SK-N-SH treated with all-trans-retinoic acid at 6 μM for 48 hours (cell line): ENCODE measurements around the gene GAGE13.
"Not testable (repeated sequence)": the region's sequence is repeated elsewhere in the genome, so short reads cannot be mapped to it uniquely, and the experiment has no call there.

ENCODE experiments used
- ATAC-seq: fragments of 200-7000 bp; cut with Tn5 transposase; 3 replicates; pipeline ENCODE4 v1.9.1; 2020; ENCODE audit warnings: mild to moderate bottlenecking, moderate library complexity
- ARNTL ChIP-seq: fragments of 450-650 bp; formaldehyde crosslinking; IDR thresholded peaks from 2 replicates; pipeline ENCODE4 v1.5.0; 2020; ENCODE audit warnings: low read depth, mild to moderate bottlenecking, moderate library complexity, borderline replicate concordance
- BACH2 ChIP-seq: fragments of 250-450 bp; sonication (Bioruptor Pico); IDR thresholded peaks from 2 replicates; pipeline ENCODE4 v1.9.0; 2021; ENCODE audit warnings: mild to moderate bottlenecking, borderline replicate concordance
- CSDC2 ChIP-seq: fragments of 250-450 bp; sonication (Bioruptor Pico); IDR thresholded peaks from 2 replicates; pipeline ENCODE4 v1.5.0; 2020; ENCODE audit warnings: mild to moderate bottlenecking, moderate library complexity
- GLIS3 ChIP-seq: fragments of 250-450 bp; sonication (Bioruptor Pico); IDR thresholded peaks from 2 replicates; pipeline ENCODE4 v1.5.0; 2020; ENCODE audit warnings: mild to moderate bottlenecking, moderate library complexity
- ISL1 ChIP-seq: fragments of 250-450 bp; sonication (Bioruptor Pico); IDR thresholded peaks from 2 replicates; pipeline ENCODE4 v2.1.2; 2022; ENCODE audit warnings: mild to moderate bottlenecking, moderate library complexity
- OSR1 ChIP-seq: fragments of 250-450 bp; sonication (Bioruptor Pico); IDR thresholded peaks from 2 replicates; pipeline ENCODE4 v1.8.0; 2022; ENCODE audit warnings: moderate library complexity, mild to moderate bottlenecking, inconsistent platforms
- RARB ChIP-seq: fragments of 250-450 bp; sonication (Bioruptor Pico); IDR thresholded peaks from 2 replicates; pipeline ENCODE4 v1.8.0; 2021; ENCODE audit warnings: mild to moderate bottlenecking, moderate library complexity
- SNAI2 ChIP-seq: fragments of 250-450 bp; sonication (Bioruptor Pico); IDR thresholded peaks from 2 replicates; pipeline ENCODE4 v1.5.0; 2020; ENCODE audit warnings: mild to moderate bottlenecking, moderate library complexity
- TCF4 ChIP-seq: fragments of 250-450 bp; sonication (Bioruptor Pico); IDR thresholded peaks from 2 replicates; pipeline ENCODE4 v1.8.0; 2021; ENCODE audit warnings: mild to moderate bottlenecking, moderate library complexity, borderline replicate concordance
- TOX ChIP-seq: fragments of 250-450 bp; sonication (Bioruptor Pico); IDR thresholded peaks from 2 replicates; pipeline ENCODE4 v1.8.0; 2021; ENCODE audit warnings: mild to moderate bottlenecking, moderate library complexity, borderline replicate concordance
- TSHZ2 ChIP-seq: fragments of 250-450 bp; sonication (Bioruptor Pico); IDR thresholded peaks from 2 replicates; pipeline ENCODE4 v1.5.0; 2020; ENCODE audit warnings: mild to moderate bottlenecking, moderate library complexity
- ZC3H10 ChIP-seq: fragments of 250-450 bp; sonication (Bioruptor Pico); IDR thresholded peaks from 2 replicates; pipeline ENCODE4 v1.5.1; 2021; ENCODE audit warnings: mild to moderate bottlenecking, moderate library complexity
- ZFP30 ChIP-seq: fragments of 450-650 bp; formaldehyde crosslinking; IDR thresholded peaks from 2 replicates; pipeline ENCODE4 v1.5.0; 2022; ENCODE audit warnings: mild to moderate bottlenecking, moderate library complexity
- ZNF565 ChIP-seq: fragments of 450-650 bp; formaldehyde crosslinking; conservative IDR thresholded peaks from 2 replicates; pipeline ENCODE4 v1.5.0; 2020; ENCODE audit warnings: low read depth, mild to moderate bottlenecking, moderate library complexity
- TF ChIP-seq, protein P1 (sequence below): fragments of 250-450 bp; sonication (Bioruptor Pico); IDR thresholded peaks from 2 replicates; pipeline ENCODE4 v1.5.1; 2020; ENCODE audit warnings: low read depth, mild to moderate bottlenecking, moderate library complexity
- TF ChIP-seq, protein P2 (sequence below): fragments of 250-450 bp; sonication (Bioruptor Pico); IDR thresholded peaks from 2 replicates; pipeline ENCODE4 v1.8.0; 2020; ENCODE audit warnings: mild to moderate bottlenecking, moderate library complexity, borderline replicate concordance

GAGE13 gene

DNA sequence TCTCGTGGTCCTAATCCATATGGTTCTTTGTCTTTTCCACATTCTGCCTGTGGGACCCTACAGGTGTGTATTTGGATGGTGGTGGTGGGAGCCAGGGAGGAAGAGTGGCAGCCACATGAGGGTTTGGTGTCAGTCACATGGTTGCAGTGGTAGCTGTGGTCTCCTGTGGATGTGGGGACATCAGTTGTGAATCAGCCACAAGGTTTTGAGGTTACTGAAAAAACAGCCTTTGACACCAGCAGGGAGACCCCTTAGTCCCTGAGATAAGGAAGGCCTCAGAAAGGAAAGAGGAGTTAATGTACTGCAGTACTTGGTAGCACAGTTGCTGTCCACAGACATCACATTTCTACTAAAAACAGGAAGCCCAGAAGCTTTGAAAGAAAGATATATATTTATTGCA, 43.7 kb upstream of the GAGE13 start:
- TF ChIP-seq, protein P1, sequence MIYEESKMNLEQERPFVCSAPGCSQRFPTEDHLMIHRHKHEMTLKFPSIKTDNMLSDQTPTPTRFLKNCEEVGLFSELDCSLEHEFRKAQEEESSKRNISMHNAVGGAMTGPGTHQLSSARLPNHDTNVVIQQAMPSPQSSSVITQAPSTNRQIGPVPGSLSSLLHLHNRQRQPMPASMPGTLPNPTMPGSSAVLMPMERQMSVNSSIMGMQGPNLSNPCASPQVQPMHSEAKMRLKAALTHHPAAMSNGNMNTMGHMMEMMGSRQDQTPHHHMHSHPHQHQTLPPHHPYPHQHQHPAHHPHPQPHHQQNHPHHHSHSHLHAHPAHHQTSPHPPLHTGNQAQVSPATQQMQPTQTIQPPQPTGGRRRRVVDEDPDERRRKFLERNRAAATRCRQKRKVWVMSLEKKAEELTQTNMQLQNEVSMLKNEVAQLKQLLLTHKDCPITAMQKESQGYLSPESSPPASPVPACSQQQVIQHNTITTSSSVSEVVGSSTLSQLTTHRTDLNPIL (CRISPR knock-in tag), result no peak
- TF ChIP-seq BACH2 (CRISPR knock-in tag) (no peak), CSDC2 (CRISPR knock-in tag) (no peak), ISL1 (CRISPR knock-in tag) (no peak), ZFP30 (CRISPR knock-in tag) (no peak), SNAI2 (CRISPR knock-in tag) (no peak), TOX (CRISPR knock-in tag) (no peak)
- TF ChIP-seq, protein P2, sequence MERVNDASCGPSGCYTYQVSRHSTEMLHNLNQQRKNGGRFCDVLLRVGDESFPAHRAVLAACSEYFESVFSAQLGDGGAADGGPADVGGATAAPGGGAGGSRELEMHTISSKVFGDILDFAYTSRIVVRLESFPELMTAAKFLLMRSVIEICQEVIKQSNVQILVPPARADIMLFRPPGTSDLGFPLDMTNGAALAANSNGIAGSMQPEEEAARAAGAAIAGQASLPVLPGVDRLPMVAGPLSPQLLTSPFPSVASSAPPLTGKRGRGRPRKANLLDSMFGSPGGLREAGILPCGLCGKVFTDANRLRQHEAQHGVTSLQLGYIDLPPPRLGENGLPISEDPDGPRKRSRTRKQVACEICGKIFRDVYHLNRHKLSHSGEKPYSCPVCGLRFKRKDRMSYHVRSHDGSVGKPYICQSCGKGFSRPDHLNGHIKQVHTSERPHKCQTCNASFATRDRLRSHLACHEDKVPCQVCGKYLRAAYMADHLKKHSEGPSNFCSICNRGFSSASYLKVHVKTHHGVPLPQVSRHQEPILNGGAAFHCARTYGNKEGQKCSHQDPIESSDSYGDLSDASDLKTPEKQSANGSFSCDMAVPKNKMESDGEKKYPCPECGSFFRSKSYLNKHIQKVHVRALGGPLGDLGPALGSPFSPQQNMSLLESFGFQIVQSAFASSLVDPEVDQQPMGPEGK (CRISPR knock-in tag), result no peak
- TF ChIP-seq, all 23 proteins: peak for 0
- ATAC-seq, result no peak

DNA sequence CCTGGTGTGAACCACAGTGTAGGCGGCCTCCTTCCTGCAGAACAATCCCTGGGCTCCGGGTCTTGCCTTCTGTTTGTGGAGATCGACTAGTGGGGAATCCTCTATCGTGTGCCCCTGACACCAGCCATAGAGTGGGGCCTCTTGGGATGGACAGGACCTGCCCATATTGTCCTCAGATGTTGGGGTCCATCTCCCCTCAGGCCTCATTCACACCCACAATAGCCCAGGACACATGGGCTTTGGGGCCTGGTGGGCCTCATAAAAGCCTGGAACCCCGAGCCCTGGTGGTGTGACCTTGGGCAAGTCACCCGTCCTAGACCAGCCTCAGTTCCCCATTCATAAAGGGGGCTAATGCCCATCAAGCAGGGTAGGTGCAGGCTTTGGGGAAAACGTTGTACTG, 41.2 kb upstream of the GAGE13 start:
- no peak for ATAC-seq
- TF ChIP-seq ZNF565 (CRISPR knock-in tag) (no peak), ISL1 (CRISPR knock-in tag) (no peak)

DNA sequence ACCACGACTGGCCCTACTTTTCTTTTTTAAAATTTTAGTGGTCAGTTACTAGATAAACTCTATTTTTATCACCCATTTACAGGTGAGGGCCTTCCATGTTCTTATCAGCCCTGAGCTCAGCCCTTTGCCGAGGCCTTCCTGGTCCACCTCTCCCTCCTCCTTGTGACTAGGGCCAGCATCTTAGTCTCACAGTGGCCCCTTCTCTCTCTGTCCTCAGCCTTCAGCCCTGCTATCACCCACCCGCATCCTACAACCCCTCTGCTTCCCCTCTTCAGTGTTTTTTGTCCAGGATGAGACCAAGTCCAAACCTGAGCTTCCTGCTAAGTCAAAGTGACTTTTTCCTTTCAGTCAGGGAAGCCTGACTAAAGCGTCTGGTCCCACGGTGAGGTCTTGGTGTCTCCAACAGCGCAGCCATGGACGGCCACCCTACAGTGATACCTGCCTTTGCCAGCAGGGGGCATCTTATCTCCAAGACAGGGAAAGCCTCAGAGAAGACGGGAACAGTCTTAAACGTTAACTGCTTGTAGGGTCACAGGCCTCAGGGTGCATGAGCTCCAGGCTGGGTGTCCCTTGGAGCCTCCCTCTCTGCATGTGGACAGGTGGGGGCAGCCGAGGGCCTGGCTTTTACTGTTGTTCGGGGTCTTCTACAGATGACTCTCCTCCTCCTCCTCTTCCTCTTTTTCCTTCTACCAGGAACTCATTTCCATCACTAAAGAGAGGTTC, 39.6 kb upstream of the GAGE13 start:
- peak; percentile 96 for ATAC-seq
- TF ChIP-seq SNAI2 (CRISPR knock-in tag) (no peak), OSR1 (CRISPR knock-in tag) (no peak), ZC3H10 (CRISPR knock-in tag) (no peak), TCF4 (CRISPR knock-in tag) (no peak), GLIS3 (no peak)
- TF ChIP-seq, protein P1 (CRISPR knock-in tag), result no peak

DNA sequence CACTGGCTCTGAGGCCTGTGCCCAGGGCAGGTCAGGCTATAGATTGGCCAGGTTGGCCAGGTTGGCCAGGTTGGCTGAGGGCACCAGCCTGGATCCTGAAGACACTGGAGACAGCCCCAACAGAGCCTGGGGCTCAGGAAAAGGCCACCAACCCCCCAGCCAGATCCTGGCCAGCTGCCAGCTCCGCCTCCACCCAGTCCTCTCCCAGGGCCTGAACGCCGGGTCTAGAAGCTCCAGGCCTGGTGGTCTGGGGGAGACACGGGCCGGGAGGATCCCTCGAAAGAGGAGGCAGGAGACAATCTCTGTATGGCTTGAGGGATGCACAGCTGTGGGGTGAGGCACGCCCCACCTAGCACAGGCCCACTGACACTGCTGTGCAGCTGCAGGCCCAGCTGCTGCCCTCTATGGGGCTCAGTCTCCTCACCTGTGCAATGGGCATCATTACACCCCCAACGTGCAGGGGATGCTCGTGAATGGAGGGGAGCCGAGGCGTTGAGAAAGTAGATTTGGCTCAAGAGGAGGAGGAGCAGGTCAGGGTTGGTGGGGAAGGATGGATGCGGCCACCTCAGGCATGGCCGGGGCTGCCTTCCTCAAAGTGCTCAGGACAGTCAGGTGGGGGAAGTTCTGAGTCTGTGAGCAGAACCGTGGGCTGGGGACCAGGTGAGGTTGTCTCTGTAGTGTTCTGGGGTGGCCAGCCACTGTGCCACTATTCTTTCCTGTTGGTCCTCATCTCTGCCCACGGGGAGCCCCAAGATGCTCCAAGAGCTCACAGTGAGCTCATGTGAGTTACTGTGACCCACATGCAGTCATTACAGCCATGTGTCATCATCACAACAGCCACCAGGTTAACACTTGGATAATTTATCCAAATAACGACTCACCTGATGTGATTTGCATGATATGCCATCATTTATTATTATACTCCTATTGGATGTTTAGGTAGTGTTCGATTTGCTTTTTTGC, 38.7 kb upstream of the GAGE13 start:
- no peak for TF ChIP-seq RARB (CRISPR knock-in tag)

DNA sequence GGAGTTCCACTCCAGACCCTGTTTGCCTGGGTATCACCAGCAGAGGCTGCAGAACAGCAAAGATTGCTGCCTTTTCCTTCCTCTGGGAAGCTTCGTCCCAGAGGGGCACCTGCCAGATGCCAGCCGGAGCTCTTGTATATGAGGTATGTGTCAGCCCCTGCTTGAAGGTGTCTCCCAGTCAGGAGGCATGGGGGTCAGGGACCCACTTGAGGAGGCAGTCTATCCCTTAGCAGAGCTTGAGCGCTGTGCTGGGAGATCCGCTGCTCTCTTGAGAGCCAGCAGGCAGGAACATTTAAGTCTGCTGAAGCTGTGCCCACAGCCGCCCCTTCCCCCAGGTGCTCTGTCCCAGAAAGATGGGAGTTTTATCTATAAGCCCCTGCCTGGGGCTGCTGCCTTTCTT, 32.1 kb upstream of the GAGE13 start:
- not testable (repeated sequence) for ATAC-seq

More for the DNA sequence above, 38.7 kb upstream of the GAGE13 start:
- no peak for ATAC-seq

DNA sequence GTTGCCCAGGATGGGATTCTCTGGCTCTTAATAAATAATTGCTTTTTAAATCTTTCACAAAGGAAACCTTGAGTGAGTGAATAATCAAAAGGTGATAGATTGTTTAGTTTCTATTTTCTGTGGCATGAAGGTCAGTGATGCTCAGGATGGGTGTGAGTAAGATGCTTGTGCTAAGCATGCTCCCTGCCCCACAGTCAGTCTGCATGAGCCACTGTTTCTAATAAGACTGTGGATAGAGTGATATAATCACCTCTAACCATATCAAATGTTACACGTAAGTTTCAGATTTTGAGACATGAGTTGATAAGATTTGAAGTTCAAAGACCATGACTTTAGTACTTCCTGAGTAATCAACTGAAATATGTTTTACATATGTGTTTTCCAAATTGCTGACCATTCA, 30.7 kb upstream of the GAGE13 start:
- no peak for TF ChIP-seq ARNTL
- TF ChIP-seq, all 23 proteins: peak for 0
- no peak for ATAC-seq

GRCh38 chrX:49303346-49303745, 28.0 kb upstream of the GAGE13 start, which contains the start of gene GAGE10:
GAGE10 (plus strand) TSS chrX:49303646; CDS start chrX:49304860, 1,214 bp downstream.
- no peak for ATAC-seq
- TF ChIP-seq TSHZ2, result no peak
- no peak for TF ChIP-seq GLIS3
- no peak for TF ChIP-seq TCF4 (CRISPR knock-in tag)
- TF ChIP-seq ZFP30 (CRISPR knock-in tag), result no peak
- TF ChIP-seq, protein P1 (CRISPR knock-in tag), result no peak
- TF ChIP-seq, all 23 proteins: peak for 0

DNA sequence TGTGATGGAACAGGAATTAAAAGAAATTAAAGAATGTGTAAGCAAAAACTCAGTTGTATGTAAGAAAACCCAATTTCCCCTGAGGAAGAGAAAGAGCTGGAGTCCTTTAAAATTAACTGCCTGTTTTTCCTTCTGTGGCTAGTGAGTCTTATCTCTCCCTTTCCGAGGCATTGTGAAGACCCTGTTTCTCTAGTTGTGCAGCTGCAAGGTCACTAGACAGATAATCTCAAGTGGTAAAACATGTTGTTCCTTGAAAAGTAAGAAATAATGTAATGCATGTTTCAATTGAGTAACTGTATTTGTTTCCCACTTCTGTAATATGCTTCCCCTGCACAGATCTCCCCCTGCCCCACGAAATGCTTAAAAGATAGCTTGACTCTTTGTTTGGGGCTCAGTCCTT, 23.6 kb upstream of the GAGE13 start:
- ATAC-seq, result not testable (repeated sequence)
